Naive thymus-derived CD4-positive, alpha-beta T cell (primary cell): ENCODE results near the gene ZC2HC1C. TPM values are rescaled to one million over a fixed set of nuclear protein-coding genes. Genes with fewer than 3 reads are reported as not detected.

Experiments used
- ATAC-seq: fragments of 150-1000 bp; cut with Tn5 transposase; 2 replicates; pipeline ENCODE4 v1.10.0; 2021; ENCODE audit warnings: mild to moderate bottlenecking, moderate library complexity
- CTCF ChIA-PET: fragments of 350-600 bp; sonication (Branson Sonifier 250); formaldehyde crosslinking; loops from one replicate; lab custom pipeline; 2021; ENCODE audit warnings: antibody characterized with exemption; lab: Charles Lee
- POLR2A ChIA-PET: fragments of 350-600 bp; sonication (Branson Sonifier 250); formaldehyde crosslinking; loops from one replicate; lab custom pipeline; 2021; ENCODE audit warnings: antibody characterized with exemption, inconsistent platforms; lab: Charles Lee
- DNase-seq, 9 donors: peaks; one replicate each; pipeline versions ENCODE4 v3.0.0 to v3.0.0-alpha.2; 2020 to 2022; ENCODE audit warnings: mixed read lengths in 1 of 9
- H3K27ac ChIP-seq: one replicate; pipeline ENCODE4 v1.7.0; 2013; ENCODE audit warnings: mild to moderate bottlenecking, low read depth, low read length, moderate library complexity
- H3K27me3 ChIP-seq, 2 donors: one replicate each; pipeline ENCODE4 v1.7.0; 2013; ENCODE audit warnings: low read length in 2 of 2, mild to moderate bottlenecking in 2 of 2, moderate library complexity in 2 of 2; ENCODE audit not compliant: control insufficient read depth in 2 of 2, insufficient read depth in 2 of 2
- H3K36me3 ChIP-seq, 3 experiments: 1 replicate in 2 of 3; 2 replicates in 1 of 3; pipeline ENCODE4 v1.7.0; 2013; ENCODE audit warnings: low read length in 3 of 3, mild to moderate bottlenecking in 3 of 3, moderate library complexity in 1 of 3; ENCODE audit not compliant: insufficient read depth in 3 of 3, control insufficient read depth in 2 of 3
- H3K4me1 ChIP-seq, 2 donors: one replicate each; pipeline ENCODE4 v1.7.0; 2013; ENCODE audit warnings: low read length in 2 of 2, mild to moderate bottlenecking in 2 of 2, moderate library complexity in 1 of 2; ENCODE audit not compliant: control insufficient read depth in 2 of 2, insufficient read depth in 2 of 2
- H3K4me3 ChIP-seq: 2 replicates; pipeline ENCODE4 v1.7.0; 2013; ENCODE audit warnings: mild to moderate bottlenecking, low read length
- H3K9me3 ChIP-seq, 3 experiments: 1 replicate in 2 of 3; 2 replicates in 1 of 3; pipeline ENCODE4 v1.7.0; 2013; ENCODE audit warnings: low read length in 3 of 3; ENCODE audit not compliant: control insufficient read depth in 2 of 3
- H3K27ac Mint-ChIP-seq, 9 donors: one replicate each; pipeline ENCODE4 v1.8.0; 2020 to 2022; ENCODE audit warnings: mixed read lengths in 9 of 9, mild to moderate bottlenecking in 8 of 9, moderate library complexity in 5 of 9, inconsistent platforms in 2 of 9
- H3K27me3 Mint-ChIP-seq, 5 donors: one replicate each; pipeline ENCODE4 v1.8.0; 2021 to 2022; ENCODE audit warnings: mixed read lengths in 5 of 5, mild to moderate bottlenecking in 1 of 5
- H3K36me3 Mint-ChIP-seq, 5 donors: one replicate each; pipeline ENCODE4 v1.8.0; 2020 to 2022; ENCODE audit warnings: mixed read lengths in 5 of 5, mild to moderate bottlenecking in 3 of 5, inconsistent platforms in 1 of 5
- H3K4me1 Mint-ChIP-seq, 7 donors: one replicate each; pipeline ENCODE4 v1.8.0; 2020 to 2022; ENCODE audit warnings: mixed read lengths in 7 of 7, mild to moderate bottlenecking in 3 of 7, inconsistent platforms in 1 of 7
- H3K4me3 Mint-ChIP-seq, 10 donors: one replicate each; pipeline ENCODE4 v1.8.0; 2020 to 2022; ENCODE audit warnings: mild to moderate bottlenecking in 10 of 10, mixed read lengths in 10 of 10, moderate library complexity in 6 of 10, inconsistent platforms in 2 of 10
- H3K9me3 Mint-ChIP-seq, 11 donors: one replicate each; pipeline ENCODE4 v1.8.0; 2020 to 2022; ENCODE audit warnings: mixed read lengths in 11 of 11, mild to moderate bottlenecking in 4 of 11, inconsistent platforms in 1 of 11, moderate library complexity in 1 of 11
- intact Hi-C, 2 donors: fragments of 100-400 bp; cut with micrococcal nuclease; formaldehyde crosslinking; loops; one replicate each; pipeline ENCODE4 v1.15.1; 2023
- polyA plus RNA-seq, 2 donors: library from polyadenylated mRNA; unstranded; fragments of 300-500 nt; fragmentation: Illumina TruSeq; gene quantifications; one replicate each; pipeline ENCODE4 v1.2.3, GENCODE V29; 2021
- total RNA-seq, 6 experiments: library from RNA in 5 of 6; stranded (reverse) in 5 of 6; gene quantifications; 1 replicate in 5 of 6; 2 replicates in 1 of 6; pipeline ENCODE4 v1.2.3 and lab custom pipeline; 2021 to 2026

Gene ZC2HC1C
- total and polyA plus RNA-seq, 7 experiments from 2014 or later: 0.30 to 1.7 (median 0.41) TPM; not detected in 4

DNA sequence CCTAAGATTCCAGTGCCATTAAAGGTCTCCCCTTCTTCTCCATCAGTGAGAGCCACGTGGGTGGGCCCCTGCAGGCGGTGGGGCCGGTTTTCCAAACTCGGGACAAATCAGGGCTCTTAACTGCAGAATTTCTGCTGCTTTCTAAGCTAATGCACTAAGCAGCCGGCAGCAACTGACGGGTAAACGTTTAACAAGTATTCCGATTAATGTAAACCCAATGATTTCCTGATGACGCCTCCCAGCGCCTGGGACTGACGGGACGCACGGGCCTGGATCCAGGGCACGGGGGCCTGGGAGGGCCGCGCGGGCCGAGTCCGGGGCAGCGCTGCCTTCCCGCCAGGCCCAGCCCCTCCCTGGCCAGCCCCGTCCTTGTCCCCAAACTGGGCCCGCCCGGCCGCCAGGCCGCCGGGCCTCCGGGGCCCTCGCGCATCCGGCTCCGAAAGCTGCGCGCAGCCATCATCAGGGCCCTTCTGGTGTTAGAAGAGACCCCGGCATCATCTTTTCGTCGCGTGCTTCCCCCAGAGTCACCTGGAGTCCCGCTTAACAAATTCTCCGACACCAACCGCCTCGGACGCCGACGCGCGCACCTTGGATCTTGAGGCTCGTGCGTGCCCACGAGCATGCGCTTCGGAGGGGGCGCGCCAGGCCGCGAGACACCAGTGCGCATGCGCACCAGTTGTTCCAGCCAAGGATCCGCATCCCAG is 18.4 kb upstream of the ZC2HC1C start, which contains the start of gene MLH3:
MLH3 (minus strand) TSS at position 616 of the 704 bp plus-strand sequence. CDS start 1,812 bp downstream, outside the sequence.
- H3K4me3 ChIP-seq: peak within 1 kb of the TSS; percentile 81
- peaks cover 8 to 9% of the 10 kb centered on the region in 2 donors for H3K4me1 ChIP-seq
- no peaks in the 10 kb centered on the region for H3K27me3 Mint-ChIP-seq
- no peaks in the 10 kb centered on the region for H3K36me3 ChIP-seq
- peak; percentile 69 to 82 (median 78) for DNase-seq
- no peaks in the 10 kb centered on the region for H3K9me3 ChIP-seq
- H3K4me1 Mint-ChIP-seq: peaks cover 19 to 65% (median 47%) of the 10 kb centered on the region in 7 donors
- peak; percentile 90 for ATAC-seq
- peaks cover 0 to 30% (median 23%) of the 10 kb centered on the region in 5 donors for H3K36me3 Mint-ChIP-seq
- intact Hi-C loops: loop anchor here (1.0 to 2.0 kb wide), 3 partner anchors 12 to 49 kb away; partner anchors contain the start of genes EIF2B2 (in 2 of the 2) and ZC2HC1C (in 1 of the 2)
- ChIA-PET POLR2A (interaction anchor here (3.7 kb wide), 1 partner anchor 13 kb away, joined by 29 read pairs; the partner anchor contains the start of gene ACYP1), CTCF (no interaction called here)
- H3K27ac Mint-ChIP-seq: peak within 1 kb of the TSS; percentile 90 to 98 (median 95)
- H3K4me3 Mint-ChIP-seq: peak within 1 kb of the TSS; percentile 92 to 96 (median 94)
- peaks cover 0 to 5% (median 0%) of the 10 kb centered on the region in 11 donors for H3K9me3 Mint-ChIP-seq
- peak within 1 kb of the TSS; percentile 86 for H3K27ac ChIP-seq
- H3K27me3 ChIP-seq: no peaks in the 10 kb centered on the region

DNA sequence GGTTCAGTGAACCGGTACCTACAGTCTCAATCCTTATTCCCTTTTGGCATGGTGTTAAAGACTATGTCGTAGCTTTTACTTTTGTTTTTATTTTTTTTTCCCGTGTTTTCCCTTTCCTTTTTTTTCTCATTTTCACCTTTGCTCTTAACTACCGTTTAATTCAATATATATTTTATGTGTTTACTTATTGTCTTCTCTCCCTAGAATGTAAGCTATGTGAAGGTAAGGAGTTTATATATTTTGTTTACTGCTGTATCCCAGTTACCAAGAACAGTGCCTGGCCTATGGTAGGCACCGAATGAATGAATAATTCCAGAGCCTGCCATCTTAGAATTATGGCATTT is 17.9 kb upstream of the ZC2HC1C start:
- Histone ChIP-seq H3K27me3 (no peaks in the 10 kb centered on the region), H3K27ac (peak overlapping the region; percentile 86), H3K4me3 (peak overlapping the region; percentile 81), H3K36me3 (no peaks in the 10 kb centered on the region), H3K9me3 (no peaks in the 10 kb centered on the region), H3K4me1 (peaks cover 8 to 9% of the 10 kb centered on the region in 2 donors)
- Mint-ChIP-seq H3K27me3 (no peaks in the 10 kb centered on the region), H3K9me3 (peaks cover 0 to 5% (median 0%) of the 10 kb centered on the region in 11 donors), H3K4me1 (peaks cover 19 to 63% (median 43%) of the 10 kb centered on the region in 7 donors), H3K27ac (peak overlapping the region; percentile 90 to 98 (median 95)), H3K4me3 (peak overlapping the region; percentile 92 to 96 (median 94)), H3K36me3 (peaks cover 0 to 33% (median 22%) of the 10 kb centered on the region in 5 donors)
- intact Hi-C loops: loop anchor here (1.0 to 2.0 kb wide), 3 partner anchors 12 to 49 kb away; partner anchors contain the start of genes EIF2B2 (in 2 of the 2) and ZC2HC1C (in 1 of the 2)
- ChIA-PET POLR2A (interaction anchor here (0.7 to 3.7 kb wide), 2 partner anchors 12 to 78 kb away, joined by 3 to 29 read pairs; partner anchors contain the start of gene ACYP1), CTCF (interaction anchor here (0.9 kb wide), 1 partner anchor 12 kb away, joined by 3 read pairs; no protein-coding TSS in a partner anchor)
- DNase-seq (no peak), ATAC-seq (no peak)

DNA sequence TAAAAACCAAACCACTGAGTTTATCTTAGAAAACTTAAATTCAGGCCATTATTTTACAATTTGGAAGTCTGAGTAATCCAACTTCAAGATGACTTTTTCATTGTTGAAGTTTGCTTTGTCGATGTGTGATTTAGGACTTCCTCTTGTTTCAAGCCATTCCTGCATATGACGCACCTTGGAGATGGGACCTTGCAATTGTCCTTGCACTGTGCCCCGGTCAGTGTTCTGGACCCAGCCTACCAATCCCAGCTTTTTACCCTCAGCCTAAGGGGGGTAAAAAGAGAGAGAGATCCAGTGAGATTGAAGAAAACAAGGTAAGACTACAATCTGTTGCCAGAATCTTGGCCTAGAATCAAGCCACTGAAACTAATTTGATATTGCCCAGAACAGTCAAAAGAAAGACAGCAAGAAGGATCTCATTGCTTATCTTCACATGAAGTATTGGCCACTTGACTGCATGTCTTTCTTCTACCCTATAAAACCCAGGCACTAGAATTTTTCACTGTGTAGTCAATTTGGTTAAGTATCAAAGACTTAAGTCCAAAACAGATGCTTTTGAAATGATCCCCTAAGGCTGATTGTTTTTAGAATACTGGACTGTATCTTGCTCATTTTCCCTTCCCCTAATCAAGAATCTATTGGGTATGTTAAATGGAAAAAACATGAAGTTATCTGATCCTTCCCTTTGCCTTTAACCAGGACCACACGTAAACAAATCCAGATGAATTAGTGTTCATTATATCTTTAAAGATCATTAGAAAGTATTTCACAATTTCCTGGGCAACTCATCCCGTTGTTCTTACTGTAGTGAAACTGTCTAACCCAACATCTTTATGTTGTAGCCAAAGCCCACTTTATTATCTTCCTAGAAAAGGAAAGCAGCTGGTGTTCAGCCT is 15.8 kb upstream of the ZC2HC1C start:
- peaks cover 0 to 22% (median 8%) of the 10 kb centered on the region in 5 donors for H3K36me3 Mint-ChIP-seq
- peak overlapping the region in 1 of 9 donors; percentile 5 for H3K27ac Mint-ChIP-seq
- no peaks in the 10 kb centered on the region for H3K9me3 ChIP-seq
- no peak for DNase-seq
- H3K36me3 ChIP-seq: no peaks in the 10 kb centered on the region
- no peak for ATAC-seq
- no peaks in the 10 kb centered on the region for H3K27me3 Mint-ChIP-seq
- no peaks in the 10 kb centered on the region for H3K27me3 ChIP-seq
- H3K4me3 Mint-ChIP-seq: no peak overlapping the region
- CTCF ChIA-PET: no interaction called here
- H3K4me1 Mint-ChIP-seq: peaks cover 15 to 56% (median 25%) of the 10 kb centered on the region in 7 donors
- peaks cover 0 to 5% (median 0%) of the 10 kb centered on the region in 11 donors for H3K9me3 Mint-ChIP-seq
- intact Hi-C loops: no loop called here
- H3K4me3 ChIP-seq: no peak overlapping the region
- peaks cover 8 to 9% of the 10 kb centered on the region in 2 donors for H3K4me1 ChIP-seq
- POLR2A ChIA-PET: no interaction called here
- no peak overlapping the region for H3K27ac ChIP-seq

DNA sequence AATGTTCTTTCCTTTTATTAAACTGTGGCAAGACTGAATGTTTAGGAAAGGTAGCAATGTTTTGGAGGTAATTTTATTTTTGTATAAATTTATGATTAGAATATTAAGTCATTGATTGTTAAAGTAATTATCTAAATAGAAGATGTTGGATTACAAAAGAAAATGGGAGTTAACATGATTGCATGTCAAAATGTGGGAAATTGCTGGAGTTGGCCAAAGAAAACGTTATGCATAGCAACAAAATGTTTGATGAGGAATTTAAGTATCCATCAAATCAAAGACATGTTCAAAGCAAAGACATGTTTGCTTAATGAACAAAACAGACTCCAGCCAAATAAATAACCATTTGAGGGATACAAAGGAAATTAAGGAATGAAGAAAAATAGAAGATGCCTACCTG is 15.0 kb upstream of the ZC2HC1C start:
- H3K4me3 ChIP-seq: no peak overlapping the region
- ATAC-seq: no peak
- POLR2A ChIA-PET: no interaction called here
- no peaks in the 10 kb centered on the region for H3K27me3 ChIP-seq
- intact Hi-C loops: no loop called here
- Mint-ChIP-seq H3K4me1 (peaks cover 13 to 55% (median 24%) of the 10 kb centered on the region in 7 donors), H3K4me3 (no peak overlapping the region), H3K36me3 (peaks cover 0 to 25% (median 7%) of the 10 kb centered on the region in 5 donors), H3K27me3 (no peaks in the 10 kb centered on the region), H3K9me3 (peaks cover 0 to 5% (median 0%) of the 10 kb centered on the region in 11 donors), H3K27ac (no peak overlapping the region)
- DNase-seq: no peak
- H3K36me3 ChIP-seq: no peaks in the 10 kb centered on the region
- H3K9me3 ChIP-seq: no peaks in the 10 kb centered on the region
- no peak overlapping the region for H3K27ac ChIP-seq
- CTCF ChIA-PET: no interaction called here
- H3K4me1 ChIP-seq: peaks cover 8 to 9% of the 10 kb centered on the region in 2 donors

DNA sequence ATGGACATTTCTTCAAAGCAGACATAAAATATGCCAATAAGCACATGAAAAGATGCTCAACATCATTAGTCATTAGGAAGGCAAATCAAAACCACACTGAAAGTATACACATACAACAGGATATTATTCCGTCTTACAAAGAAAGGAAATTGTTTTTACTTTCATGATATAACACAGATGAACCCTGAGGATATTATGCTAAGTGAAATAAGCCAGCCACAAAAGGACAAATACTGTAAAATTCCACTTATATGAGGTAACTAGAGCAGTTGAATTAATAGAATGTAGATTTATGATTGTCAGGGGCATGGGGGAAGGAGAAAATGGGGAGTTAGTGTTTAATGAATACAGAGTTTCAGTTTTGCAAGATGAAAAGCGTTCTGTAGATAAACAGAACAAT is 9.8 kb upstream of the ZC2HC1C start:
- Mint-ChIP-seq H3K4me3 (no peak overlapping the region), H3K9me3 (no peaks in the 10 kb centered on the region), H3K36me3 (peaks cover 6 to 36% (median 13%) of the 10 kb centered on the region in 5 donors), H3K27me3 (no peaks in the 10 kb centered on the region), H3K27ac (peak overlapping the region in 1 of 9 donors; percentile 55), H3K4me1 (peaks cover 15 to 47% (median 27%) of the 10 kb centered on the region in 7 donors)
- Histone ChIP-seq H3K4me1 (peaks cover 7 to 9% of the 10 kb centered on the region in 2 donors), H3K4me3 (no peak overlapping the region), H3K36me3 (peaks cover 0 to 5% (median 0%) of the 10 kb centered on the region in 3 experiments), H3K27me3 (no peaks in the 10 kb centered on the region), H3K9me3 (no peaks in the 10 kb centered on the region), H3K27ac (no peak overlapping the region)
- DNase-seq (no peak), ATAC-seq (no peak)
- ChIA-PET POLR2A (no interaction called here), CTCF (no interaction called here)
- intact Hi-C loops: no loop called here

DNA sequence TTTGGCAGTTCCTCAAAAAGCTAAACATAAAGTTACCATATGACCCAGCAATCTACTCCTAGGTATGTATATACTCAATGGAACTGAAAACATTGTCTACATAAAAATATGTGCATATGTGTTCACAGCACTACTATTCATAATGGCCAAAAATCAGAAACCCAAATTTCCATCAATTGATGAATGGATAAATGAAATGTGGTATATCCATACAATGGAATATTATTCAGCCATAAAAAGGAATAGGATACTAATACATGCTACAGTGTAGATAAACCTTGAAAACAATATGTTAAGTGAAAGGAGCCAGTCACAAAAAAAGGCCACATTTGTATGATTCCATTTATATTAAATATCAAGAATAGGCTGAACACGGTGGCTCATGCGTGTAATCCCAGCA is 9.0 kb upstream of the ZC2HC1C start:
- H3K4me1 Mint-ChIP-seq: peaks cover 15 to 48% (median 28%) of the 10 kb centered on the region in 7 donors
- CTCF ChIA-PET: no interaction called here
- peaks cover 0 to 5% (median 0%) of the 10 kb centered on the region in 3 experiments for H3K36me3 ChIP-seq
- no peaks in the 10 kb centered on the region for H3K9me3 ChIP-seq
- H3K4me3 ChIP-seq: no peak overlapping the region
- H3K27ac Mint-ChIP-seq: no peak overlapping the region
- peaks cover 6 to 33% (median 12%) of the 10 kb centered on the region in 5 donors for H3K36me3 Mint-ChIP-seq
- no peaks in the 10 kb centered on the region for H3K27me3 ChIP-seq
- no peaks in the 10 kb centered on the region for H3K9me3 Mint-ChIP-seq
- intact Hi-C loops: no loop called here
- POLR2A ChIA-PET: no interaction called here
- DNase-seq (no peak), ATAC-seq (no peak)
- no peak overlapping the region for H3K4me3 Mint-ChIP-seq
- H3K27me3 Mint-ChIP-seq: no peaks in the 10 kb centered on the region
- peaks cover 7 to 9% of the 10 kb centered on the region in 2 donors for H3K4me1 ChIP-seq
- H3K27ac ChIP-seq: no peak overlapping the region
